ENCODE data around the gene PRR36. TPM values are rescaled to one million over a fixed set of nuclear protein-coding genes. Genes with fewer than 3 reads are reported as not detected.

Gene PRR36
- total RNA-seq, 1 donor from 2014 or later: 0.80 TPM

DNA sequence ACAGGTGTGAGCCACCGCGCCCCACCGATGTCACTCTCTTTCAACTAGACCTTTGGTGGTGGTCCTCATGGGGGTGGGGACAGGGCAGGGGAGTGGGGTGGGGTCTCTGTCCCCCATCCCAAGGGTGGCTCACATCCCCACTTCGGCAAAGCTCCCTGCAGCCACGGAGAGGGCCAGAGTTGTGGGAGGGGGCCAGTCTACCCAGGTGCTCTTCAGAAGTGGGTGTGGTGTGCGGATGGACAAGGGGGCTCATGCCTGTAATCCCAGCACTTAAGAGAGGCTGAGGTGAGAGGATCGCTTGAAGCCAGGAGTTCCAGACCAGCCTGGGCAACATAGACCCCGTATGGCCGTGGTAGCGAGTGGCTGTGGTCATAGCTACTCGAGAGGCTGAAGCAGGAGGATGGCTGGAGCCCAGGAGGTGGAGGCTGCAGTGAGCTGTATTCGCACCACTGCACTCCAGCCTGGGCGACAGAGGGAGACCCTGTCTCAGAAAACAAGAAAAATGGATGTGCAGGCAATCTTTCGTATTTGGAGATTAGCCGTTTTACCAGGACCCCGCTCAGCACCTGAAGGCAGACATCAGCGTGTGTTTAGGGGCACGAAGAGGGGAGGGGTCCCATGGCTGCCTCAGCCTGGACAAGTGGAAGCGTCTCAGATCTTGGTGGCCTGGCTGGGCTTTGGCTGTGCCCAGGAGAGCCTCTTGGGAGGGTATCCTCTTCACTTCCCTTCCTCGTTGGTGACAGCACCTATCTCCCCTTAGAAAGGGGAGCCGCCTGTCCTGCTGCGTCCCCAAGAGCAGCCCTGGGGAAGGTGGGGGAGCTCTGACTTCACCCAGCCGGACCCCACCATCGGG, 41.3 kb upstream of the PRR36 start:
- Mint-ChIP-seq H3K4me1 (ENCODE audit: low read depth) (peaks cover 24% of the 10 kb centered on the region), H3K27ac (ENCODE audit: unreplicated experiment) (no peak overlapping the region), H3K9me3 (ENCODE audit: low read depth) (no peaks in the 10 kb centered on the region), H3K27me3 (ENCODE audit: low read depth) (no peaks in the 10 kb centered on the region), H3K36me3 (ENCODE audit: low read depth) (peaks cover 13% of the 10 kb centered on the region), H3K4me3 (ENCODE audit: unreplicated experiment) (peak overlapping the region; percentile 57)
- TF ChIP-seq, protein P1, sequence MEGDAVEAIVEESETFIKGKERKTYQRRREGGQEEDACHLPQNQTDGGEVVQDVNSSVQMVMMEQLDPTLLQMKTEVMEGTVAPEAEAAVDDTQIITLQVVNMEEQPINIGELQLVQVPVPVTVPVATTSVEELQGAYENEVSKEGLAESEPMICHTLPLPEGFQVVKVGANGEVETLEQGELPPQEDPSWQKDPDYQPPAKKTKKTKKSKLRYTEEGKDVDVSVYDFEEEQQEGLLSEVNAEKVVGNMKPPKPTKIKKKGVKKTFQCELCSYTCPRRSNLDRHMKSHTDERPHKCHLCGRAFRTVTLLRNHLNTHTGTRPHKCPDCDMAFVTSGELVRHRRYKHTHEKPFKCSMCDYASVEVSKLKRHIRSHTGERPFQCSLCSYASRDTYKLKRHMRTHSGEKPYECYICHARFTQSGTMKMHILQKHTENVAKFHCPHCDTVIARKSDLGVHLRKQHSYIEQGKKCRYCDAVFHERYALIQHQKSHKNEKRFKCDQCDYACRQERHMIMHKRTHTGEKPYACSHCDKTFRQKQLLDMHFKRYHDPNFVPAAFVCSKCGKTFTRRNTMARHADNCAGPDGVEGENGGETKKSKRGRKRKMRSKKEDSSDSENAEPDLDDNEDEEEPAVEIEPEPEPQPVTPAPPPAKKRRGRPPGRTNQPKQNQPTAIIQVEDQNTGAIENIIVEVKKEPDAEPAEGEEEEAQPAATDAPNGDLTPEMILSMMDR (IDR thresholded peaks at IDR 0.05): no peak
- no peak for DNase-seq (ENCODE audit: low spot score)

DNA sequence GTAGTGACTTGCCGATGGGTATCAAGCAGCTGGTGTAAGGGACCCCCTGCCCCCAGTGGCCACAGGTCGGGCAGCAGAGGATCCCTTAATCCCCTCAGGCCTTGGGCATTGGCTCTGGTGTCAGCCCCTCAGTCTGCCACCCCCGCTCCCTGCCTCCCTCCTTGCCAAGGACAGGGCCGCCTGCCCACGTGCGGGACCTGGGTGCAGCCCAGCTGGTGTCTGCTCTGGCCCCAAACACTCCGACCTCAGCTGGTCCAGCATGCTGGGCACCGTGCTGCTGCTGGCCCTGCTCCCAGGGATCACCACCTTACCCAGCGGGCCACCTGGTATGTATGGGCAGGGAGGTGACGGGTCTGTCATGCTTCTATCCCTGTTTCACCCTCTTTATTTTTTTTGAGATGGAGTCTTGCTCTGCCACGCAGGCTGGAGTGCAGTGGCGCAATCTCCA, 40.4 kb upstream of the PRR36 start, which contains the start of gene TGFBR3L:
Gene TGFBR3L (plus strand): TSS at position 233 of the 448 bp plus-strand sequence.
- H3K36me3 Mint-ChIP-seq (ENCODE audit: low read depth): peaks cover 14% of the 10 kb centered on the region
- DNase-seq (ENCODE audit: low spot score): no peak
- H3K27ac Mint-ChIP-seq (ENCODE audit: unreplicated experiment): no peak within 1 kb of the TSS
- peaks cover 19% of the 10 kb centered on the region for H3K4me1 Mint-ChIP-seq (ENCODE audit: low read depth)
- TF ChIP-seq, protein P1 (IDR thresholded peaks at IDR 0.05): no peak
- peak within 1 kb of the TSS; percentile 57 for H3K4me3 Mint-ChIP-seq (ENCODE audit: unreplicated experiment)
- no peaks in the 10 kb centered on the region for H3K9me3 Mint-ChIP-seq (ENCODE audit: low read depth)
- no peaks in the 10 kb centered on the region for H3K27me3 Mint-ChIP-seq (ENCODE audit: low read depth)

DNA sequence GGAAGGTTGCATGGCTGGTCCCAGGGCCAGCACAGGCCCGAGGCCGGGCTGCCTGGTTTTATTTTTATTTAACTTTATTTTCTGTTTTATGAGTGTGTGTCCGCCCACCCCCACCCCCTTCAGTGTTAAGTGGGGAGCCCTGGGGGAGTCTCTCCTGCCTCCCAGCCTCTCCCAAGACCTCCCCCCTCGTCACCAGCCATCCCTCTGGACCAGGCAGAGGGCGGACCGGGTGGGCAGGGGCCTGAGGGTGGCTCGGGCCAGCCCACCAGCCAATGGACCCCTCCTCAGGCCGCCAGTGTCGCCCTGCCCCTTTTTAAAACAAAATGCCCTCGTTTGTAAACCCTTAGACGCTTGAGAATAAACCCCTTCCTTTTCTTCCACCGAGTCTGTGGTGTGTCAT, 39.9 kb upstream of the PRR36 start:
- Mint-ChIP-seq H3K27ac (ENCODE audit: unreplicated experiment) (no peak overlapping the region), H3K4me1 (ENCODE audit: low read depth) (peaks cover 14% of the 10 kb centered on the region), H3K27me3 (ENCODE audit: low read depth) (no peaks in the 10 kb centered on the region), H3K4me3 (ENCODE audit: unreplicated experiment) (no peak overlapping the region), H3K36me3 (ENCODE audit: low read depth) (peaks cover 14% of the 10 kb centered on the region), H3K9me3 (ENCODE audit: low read depth) (no peaks in the 10 kb centered on the region)
- no peak for DNase-seq (ENCODE audit: low spot score)
- TF ChIP-seq, protein P1 (IDR thresholded peaks at IDR 0.05): no peak

DNA sequence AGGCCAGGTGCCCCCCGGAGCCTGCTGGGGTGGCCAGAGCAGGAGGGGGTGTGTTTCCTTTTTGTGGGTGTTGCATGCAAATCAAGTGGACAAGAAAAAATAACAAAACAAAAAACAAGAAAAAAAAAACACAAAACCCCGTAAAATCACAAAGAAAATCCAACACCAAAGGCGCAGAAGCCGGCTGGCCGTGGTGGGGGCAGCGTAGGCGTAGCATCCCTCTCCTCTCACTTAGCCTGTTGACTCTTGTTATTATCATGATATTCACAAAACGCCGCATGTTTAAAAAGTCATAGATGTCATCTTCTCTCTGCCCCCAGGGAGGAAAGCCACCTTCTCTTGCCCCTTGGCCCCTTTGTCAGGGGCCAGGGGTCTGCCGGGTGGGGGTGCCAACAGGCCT, 39.5 kb upstream of the PRR36 start:
- TF ChIP-seq, protein P1 (IDR thresholded peaks at IDR 0.05): no peak
- Mint-ChIP-seq H3K4me3 (ENCODE audit: unreplicated experiment) (no peak overlapping the region), H3K36me3 (ENCODE audit: low read depth) (peaks cover 14% of the 10 kb centered on the region), H3K27me3 (ENCODE audit: low read depth) (no peaks in the 10 kb centered on the region), H3K9me3 (ENCODE audit: low read depth) (no peaks in the 10 kb centered on the region), H3K27ac (ENCODE audit: unreplicated experiment) (no peak overlapping the region), H3K4me1 (ENCODE audit: low read depth) (peaks cover 14% of the 10 kb centered on the region)
- no peak for DNase-seq (ENCODE audit: low spot score)

DNA sequence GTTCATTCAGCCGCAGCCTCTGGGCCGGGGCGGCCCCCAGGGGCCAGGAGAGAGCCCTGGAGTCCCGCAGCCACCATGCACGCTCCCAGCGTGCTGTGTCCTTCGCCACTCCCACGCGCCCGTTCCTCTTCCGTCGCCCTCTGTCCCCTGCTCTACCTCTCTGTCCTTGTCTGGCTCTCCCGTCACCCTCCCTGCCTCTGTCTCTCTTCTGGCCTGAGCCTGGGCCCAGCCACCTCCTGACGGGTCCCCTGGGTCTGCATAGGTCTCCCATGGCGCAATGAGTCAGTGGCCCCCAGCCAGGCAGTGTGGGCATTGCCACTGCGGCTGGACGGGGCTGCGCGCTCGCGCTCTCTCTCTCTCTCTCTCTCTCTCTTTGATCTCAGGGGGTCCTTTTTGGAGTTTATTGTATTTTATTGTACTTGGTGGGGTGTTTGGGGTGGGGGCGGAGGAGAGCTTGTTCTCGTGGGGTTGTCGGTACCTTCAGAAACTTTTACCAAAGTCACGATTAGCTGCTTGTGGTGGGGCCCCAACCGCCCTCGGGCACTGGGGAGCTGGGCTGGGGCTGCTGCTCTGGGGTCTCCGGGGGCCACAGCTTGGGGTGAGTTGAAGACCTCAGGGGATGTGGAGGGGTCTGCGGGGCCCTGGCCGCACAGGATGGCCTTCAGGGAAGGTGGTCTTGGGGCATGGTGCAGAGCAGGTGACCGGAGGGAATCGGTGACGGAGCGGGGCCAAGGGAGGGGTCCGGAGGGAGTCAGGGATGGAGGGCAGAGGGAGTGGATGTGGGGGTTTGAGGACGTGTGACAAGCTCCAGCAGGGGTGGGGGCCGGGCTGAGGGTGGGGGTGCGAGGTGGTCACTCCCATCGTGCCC, 38.7 kb upstream of the PRR36 start:
- Mint-ChIP-seq H3K9me3 (ENCODE audit: low read depth) (no peaks in the 10 kb centered on the region), H3K27ac (ENCODE audit: unreplicated experiment) (no peak overlapping the region), H3K27me3 (ENCODE audit: low read depth) (no peaks in the 10 kb centered on the region), H3K4me1 (ENCODE audit: low read depth) (peaks cover 13% of the 10 kb centered on the region), H3K36me3 (ENCODE audit: low read depth) (peaks cover 14% of the 10 kb centered on the region), H3K4me3 (ENCODE audit: unreplicated experiment) (no peak overlapping the region)
- DNase-seq (ENCODE audit: low spot score): peak; percentile 91
- TF ChIP-seq, protein P1 (IDR thresholded peaks at IDR 0.05): no peak
